HG02798 (cell line): ENCODE measurements around the gene FGF10.

Experiments used
- ATAC-seq: cut with Tn5 transposase; IDR thresholded peaks from one replicate; pipeline ENCODE4 v1.9.1; 2021; ENCODE audit warnings: mild to moderate bottlenecking; ENCODE audit not compliant: unreplicated experiment, poor library complexity

The FGF10 gene

DNA sequence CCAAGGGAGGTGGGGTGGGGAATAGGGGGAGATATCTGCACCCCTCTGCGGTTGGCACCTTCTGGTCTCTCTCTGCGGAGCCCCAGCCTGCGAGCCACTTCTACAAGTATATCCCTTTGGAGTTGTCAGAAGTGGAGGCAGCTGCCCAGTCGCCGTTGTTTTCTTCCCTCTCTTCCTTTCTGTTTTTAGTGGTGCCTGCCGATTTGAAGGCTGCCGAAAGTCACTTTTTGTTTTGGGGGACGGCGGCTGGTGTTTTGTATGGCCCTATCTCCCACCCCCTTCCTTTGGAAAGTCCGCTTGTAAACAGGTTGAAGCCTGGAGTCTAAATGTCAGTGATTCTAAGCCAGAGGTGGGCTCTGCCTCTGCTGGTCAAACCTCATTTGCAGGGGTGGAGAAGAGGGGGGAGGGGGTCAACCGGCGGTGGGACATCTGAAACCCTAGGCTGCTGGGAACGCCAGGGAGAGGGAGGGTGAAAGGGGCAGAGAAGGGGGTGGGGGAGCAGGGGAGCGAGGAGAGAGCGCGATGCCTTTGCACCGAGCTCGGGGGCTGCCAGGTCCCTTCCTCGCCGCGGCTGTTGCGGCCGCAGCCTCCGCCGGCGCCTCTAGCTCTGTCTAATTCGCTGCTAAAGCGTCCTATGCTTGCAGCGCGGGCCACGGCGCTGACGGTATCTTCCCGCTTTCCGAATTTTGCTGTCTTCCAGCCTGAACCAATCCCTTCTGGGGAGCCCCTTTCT lies at the start of gene FGF10:
FGF10 (minus strand) TSS at position 331 of the 733 bp plus-strand sequence. CDS start 738 bp downstream, outside the sequence.
- no peak for ATAC-seq

DNA sequence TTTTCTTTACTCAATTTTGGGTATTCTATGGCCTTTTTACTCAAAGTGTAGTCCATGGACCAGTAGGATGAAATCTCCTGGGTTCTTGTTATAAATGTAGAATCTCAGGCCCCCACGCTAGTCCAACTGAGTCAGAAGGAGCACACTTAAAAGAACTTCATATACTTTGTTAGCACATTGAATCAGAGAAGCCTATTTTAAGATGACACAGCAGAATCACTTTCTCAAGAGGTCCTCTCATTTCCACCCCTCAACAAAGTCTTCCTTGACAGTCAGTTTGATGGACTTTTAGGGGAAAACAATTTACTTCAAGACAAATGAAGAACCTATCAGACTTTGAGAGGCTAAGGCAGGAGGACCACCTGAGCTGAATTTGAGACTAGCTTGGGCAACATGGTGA lies 37.7 kb upstream of the FGF10 start:
- ATAC-seq = no peak

DNA sequence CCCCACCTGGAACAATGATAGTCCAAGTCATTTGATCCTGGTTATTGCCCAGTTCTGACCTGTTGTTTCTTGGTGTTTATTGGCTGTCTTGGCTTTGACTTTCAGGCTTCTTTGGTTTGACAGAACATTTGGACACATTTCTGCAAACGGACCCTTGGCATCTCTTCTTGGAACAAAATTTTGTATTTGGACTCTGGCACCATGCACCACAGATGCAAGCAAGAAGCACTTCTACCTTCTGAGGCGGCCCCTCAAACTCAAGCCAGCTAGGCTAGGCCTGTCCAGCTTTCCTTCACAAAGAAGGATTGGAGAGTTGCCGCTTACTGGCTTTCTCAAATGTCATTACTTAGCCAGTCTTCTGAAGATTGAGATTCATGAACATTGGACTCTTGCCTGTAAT lies 23.1 kb upstream of the FGF10 start:
- no peak for ATAC-seq

DNA sequence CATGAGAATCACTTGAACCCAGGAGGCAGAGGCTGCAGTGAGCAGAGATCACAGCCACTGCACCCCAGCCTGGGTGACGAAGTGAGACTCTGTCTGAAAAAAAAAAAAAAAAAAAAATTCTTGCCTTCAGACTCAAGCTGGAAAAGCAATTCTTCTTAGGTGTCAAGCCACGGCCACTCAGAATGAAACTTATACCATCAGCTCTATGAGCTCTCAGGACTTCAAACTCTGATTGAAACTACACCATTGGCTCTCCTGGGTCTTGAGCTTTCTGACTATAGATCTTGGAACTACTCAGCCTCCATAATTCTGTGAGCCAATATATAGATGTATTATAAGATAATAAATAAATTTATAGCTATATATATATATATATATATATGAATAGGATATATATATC lies 12.9 kb upstream of the FGF10 start:
- ATAC-seq = peak; percentile 42

DNA sequence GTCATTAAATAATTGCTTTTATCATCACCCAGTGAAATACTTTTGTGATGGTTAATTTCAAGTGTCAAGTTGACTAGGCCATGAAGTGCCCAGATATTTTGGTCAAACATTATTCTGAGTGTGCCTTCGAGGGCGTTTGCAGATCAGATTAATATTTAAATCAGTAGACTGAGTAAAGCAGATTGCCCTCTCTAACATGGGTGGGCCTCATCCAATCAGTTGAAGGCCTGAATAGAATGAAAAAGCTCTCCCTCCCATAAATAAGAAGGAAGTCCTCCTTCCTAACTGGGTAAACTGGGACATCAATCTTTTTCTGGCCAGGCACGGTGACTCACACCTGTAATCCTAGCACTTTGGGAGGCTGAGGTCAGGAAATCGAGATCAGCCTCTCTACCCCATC lies 12.4 kb upstream of the FGF10 start:
- ATAC-seq = no peak

DNA sequence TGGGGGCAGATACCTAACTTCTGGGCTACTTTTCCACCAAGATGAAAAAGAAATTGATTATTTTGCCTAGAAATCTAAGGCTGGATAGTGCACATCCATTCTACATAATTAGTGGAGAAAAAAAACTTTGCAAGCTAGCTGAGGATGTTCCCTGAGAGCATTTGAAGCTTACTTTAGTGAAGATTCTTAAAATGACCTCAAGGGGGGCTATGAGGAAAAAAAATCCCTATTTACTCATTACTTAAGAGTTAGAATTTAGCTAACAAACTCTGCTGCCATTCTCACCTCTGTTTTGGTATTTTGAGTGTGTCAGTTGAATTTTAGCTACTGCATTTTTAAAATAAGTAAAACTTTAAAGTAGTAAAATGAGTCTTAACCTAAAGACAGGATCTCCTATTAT lies 9.2 kb upstream of the FGF10 start:
- ATAC-seq = no peak

DNA sequence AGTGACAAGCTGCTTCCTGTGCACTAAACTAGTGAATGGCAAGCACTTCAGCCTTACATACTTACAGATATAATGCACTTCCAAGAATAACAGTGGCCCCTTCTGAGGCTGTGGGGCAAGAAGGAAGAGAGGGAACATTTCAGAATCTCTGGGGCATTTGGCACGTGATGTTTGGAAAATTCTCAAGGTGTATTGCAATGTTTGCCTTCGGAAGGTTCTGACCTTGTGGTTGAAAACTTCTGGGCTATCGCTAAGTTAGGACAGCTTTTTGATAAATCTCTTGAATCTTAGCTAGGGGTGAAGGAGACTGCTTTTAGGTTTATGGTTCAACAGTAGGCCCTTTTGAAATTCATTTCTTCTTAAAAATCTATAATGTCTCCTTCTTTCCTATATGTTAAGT lies 7.1 kb upstream of the FGF10 start:
- no peak for ATAC-seq

DNA sequence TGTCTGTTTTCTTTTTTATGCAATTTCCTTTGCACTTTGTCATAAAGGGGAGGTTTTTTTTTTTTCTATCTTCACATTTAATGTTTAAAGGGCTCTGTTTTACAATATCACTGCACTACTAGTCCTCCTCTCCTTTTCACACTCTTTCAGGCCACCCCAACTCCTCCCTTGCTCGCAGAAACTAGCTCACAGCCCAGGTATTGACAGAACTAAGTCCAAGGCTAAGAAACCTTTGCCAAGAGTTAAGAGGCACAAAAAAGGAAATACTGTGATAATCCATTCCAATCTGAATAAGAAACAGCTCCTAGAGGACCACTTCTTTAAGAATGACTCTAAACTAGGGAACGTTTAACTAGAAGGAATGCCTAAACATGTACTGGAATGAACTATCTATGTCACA lies 1.1 kb upstream of the FGF10 start:
- ATAC-seq = no peak

DNA sequence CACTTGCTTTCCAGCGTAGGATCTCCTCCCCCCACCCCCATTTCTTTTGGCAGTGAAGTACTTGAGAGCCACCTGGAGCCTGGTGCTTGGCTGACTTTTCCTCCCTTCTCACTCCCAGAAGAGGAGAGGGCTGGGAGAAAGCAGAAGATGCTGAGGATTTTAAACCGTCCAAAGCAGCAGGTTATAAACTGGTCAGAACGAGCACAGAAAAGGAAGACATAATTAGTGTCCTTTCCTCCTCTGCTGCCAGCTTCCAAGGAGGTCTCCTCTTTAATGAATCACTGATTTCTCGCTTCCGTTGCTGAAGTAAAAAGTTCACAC lies 563 bp upstream of the FGF10 start:
- no peak for ATAC-seq

DNA sequence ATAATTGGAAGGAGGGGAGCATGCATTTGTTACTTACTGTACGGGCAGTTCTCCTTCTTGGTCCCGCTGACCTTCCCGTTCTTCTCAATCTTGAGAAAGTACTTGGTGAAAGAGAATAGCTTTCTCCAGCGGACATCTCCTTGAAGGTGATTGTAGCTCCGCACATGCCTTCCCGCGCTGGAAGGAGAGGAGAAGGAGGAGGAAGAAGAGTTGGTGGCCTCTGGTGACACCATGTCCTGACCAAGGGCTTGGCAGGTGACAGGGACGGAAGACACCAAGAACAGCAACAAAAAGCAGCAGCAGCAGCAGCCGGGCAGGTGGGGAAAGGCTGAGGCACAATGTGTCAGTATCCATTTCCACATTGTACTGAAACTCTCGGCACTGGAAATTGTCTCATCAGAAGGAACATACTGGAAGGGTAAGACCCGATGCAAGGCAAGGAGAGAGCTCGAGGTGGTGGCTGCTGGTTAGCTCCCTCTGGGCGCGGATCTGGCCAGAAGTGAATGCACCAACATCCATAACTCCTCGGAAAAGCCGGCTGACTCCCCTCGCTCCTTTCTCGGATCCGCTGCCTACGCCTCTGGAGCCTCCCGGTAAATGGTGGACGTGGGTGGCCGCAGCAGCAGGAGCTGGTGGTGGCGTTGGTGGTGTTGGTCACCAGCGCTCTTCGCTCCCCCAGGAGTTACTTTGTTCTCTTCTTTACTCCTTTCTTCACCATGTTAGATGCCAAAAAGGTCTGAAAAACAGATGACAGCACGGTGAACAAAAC lies 715 bp downstream of the FGF10 start:
- no peak for ATAC-seq

DNA sequence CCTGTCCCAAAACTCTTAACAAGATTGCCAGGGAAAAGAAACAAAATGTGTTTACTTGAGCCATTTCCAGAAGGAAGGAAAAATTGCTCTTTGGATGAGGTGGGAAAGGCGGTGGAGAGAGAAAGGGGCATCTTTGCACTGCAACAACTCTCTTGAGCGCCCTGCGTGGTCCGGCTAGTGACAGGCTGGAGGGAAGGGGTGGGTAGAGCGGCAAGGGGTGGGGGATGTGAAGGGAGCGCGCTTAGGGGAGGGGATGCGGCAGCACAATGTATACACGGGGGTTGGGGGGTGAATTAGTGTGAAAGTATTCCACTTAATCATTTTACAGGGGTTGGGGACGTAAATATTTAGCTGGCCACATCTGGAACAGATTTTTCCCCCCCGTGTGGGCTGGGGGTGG lies 1.3 kb downstream of the FGF10 start:
- ATAC-seq = no peak

DNA sequence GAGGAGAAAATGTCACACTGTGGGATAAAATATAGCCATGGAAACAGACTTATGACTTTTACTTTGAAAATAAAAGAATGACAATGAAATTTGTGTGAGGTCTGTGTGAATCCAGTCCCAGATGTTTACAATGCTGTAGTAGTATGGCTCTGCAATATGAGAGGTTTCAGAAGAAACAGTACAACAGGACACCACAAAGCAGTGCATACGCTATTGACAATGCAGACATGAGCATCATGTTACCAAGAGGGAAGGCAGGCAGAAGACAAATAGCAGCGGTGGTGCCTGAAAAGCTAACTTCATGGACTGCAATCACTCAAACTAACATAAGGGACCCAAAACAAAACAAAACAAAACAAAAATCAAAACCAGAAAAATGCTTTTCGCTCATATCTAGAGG lies 1.8 kb downstream of the FGF10 start:
- ATAC-seq = no peak

DNA sequence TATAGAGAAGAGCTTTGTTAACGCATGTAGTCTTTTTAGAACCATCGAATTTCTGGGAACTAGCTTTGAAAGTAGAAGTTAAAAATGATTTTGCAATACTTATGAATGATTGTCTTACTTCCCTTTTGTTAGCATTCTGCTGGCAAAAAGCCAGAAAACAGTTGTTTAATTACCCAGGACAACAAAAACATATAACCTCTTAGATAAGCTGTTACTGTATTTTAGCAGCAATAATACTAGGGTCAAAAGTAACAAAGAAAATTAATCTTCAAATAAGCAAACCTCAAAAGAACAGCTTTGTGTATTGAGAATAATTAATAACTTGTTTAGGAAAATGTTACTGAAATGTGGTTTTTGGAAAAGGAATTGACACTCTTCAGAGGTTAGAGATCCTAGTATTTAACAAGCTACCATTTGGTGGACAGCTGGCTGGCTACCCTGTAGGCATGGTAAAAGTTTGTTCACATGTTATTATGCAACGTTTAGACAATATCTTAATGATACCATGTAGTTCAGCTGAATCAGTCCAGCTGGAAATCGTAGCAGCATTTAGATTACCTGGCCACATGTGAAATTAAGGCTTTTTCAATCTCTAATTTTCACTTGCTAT lies 3.8 kb downstream of the FGF10 start:
- no peak for ATAC-seq

DNA sequence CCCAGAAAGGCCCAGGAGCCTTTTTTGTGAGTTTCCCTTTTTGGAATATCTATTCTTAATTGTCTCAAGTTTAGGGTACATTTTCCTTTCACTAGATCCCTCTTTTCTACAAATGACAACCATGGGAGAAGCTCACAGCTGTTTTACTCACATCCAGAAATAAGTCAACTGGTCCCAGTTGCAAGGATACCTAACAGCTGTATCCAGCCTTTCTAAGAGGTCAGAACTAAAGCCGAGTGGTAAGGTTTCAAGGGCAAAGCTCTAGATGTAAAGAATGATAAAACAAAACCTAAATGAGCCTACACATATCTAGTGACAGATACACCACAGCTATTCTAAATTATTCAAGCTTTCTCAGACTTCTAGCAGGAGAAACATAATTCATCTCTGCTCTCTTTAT lies 4.4 kb downstream of the FGF10 start:
- no peak for ATAC-seq

DNA sequence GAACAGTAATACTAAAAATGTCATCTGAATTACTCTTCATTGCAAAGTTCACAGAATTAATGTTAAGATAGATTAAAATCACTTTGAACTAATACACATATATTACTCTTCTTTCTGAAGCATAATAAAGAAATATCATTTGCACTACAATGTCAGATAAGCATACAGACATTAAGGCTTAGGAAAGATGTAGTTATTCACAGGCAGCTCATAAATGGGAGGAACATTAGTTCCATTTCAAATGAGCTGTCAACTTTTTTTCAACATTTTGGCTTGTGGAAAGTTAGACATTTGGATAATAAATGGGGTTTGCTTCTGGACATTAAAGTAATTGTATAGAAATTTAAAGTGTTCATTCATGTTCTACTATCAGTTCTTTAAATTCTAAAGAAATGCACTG lies 6.3 kb downstream of the FGF10 start:
- no peak for ATAC-seq

DNA sequence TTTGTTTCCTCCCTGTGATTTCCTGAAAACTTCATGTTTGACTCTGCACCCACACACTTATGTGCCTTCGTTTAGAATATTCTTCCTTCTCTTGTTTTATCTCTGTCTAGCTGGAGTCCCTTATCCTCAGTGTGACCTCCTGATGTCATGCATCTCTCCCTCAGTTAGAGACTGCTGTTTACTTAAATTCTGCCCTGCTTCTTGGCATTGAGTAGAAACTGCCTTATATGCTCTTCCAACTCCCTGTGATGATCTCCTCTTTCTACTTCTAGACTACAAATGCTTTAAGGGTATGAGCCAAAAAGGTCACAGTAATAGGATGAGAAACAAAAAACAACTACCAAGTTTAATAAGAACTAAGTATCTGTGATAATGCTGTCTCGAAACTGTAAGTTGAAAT lies 12.2 kb downstream of the FGF10 start:
- ATAC-seq = no peak

DNA sequence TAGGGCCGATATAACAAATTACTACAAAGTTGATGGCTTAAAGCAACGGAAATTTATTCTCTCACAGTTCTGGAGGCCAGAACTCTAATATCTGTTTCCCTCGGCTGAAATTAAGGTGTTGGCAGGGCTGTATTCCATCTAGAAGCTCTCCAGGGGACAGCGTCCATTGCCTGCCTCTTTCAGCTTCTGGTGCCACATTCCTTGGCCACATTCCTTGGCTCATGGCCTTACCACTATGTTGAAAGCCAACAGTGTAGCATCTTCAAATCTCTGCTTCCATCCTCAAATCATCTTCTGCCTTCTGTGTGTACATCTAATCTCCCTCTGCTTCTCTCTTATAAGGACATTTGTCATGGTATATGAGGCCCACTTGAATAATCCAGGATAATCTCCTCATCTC lies 17.2 kb downstream of the FGF10 start:
- ATAC-seq = no peak

DNA sequence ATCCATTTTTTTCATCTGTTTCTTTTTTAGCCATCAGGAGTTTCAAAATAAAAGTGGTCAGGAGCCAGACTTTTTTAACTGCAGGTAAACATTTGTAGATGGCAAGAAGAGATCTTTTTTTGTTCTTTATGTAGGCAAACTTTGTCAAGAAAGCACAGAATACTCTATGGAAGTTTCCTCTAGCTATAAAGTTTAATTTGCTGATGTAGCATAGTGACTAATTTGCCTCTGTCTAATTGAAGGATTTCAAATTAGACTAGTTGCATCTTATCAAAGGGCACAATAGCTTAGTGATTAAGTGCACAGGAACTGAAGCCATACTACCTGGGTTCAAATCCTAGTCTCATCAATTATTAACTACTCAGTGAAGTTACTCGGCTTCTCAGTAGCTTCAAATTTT lies 22.0 kb downstream of the FGF10 start:
- ATAC-seq = no peak

DNA sequence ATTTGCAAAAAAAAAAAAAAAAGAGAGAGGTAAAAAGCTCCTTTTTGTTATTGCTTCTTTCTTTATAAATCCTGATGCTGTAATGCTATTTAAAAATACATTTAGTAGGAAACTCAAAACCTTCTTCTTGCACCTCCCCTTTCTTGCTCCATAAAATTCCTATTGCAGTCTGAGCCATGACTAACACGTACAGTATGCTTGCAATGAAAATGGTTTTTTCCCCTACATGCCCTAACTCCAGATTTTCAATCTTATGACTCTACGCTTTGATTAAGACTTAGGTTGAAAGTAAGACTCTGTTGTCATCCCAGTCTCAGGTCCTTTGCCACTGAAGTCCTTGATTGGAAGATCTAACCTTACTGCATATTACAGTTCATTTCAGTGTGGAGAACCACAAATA lies 23.9 kb downstream of the FGF10 start:
- ATAC-seq = no peak

DNA sequence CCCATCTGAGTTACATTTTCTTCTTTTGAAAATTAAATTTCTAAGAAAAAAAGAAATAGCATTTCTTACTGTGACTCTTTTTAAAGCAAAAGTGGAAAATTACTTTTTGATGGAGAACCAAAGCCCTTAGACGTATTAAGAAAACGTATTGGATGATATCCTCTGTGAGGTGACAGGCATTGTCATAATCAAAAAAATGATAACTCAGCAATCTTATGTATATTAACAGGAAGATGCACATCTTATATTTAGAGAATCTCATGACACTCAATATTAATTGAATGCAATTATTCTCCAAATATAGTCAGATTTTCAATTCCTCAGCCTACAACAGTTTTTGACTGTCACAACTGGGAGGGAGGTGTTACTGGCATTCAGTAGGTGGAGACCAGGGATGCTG lies 25.1 kb downstream of the FGF10 start:
- no peak for ATAC-seq

DNA sequence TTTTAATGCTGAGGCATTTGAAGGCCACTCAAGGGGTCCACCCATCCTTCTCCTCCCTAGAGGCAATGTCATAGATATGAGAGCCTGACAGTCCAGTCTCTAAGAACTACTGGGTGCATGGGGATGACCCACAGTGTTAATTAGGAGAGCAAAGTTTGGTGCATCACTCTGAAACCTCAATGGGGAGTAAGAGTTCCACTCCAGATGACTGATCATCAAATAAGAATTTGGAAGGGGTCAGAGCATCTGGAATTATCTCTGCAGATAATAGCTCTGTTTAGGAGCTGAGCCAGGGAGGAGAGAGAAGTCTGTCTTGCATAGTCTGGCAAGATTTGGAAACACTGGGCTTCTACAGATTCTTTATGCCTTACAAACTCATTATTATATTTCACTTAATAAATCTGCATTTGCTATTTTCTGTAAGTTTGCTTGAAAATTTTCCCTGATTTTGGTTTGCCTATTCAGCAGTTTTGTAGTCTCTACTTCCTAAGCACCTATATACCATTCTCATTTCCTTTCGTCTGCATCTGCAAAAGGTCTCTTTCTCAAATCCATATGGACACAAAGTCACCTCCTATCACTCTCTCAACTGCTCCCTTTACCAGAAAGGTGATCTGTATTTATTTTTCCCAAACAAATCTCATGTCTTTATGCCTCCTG lies 27.7 kb downstream of the FGF10 start:
- no peak for ATAC-seq
